BE2C (cell line): Measurements from ENCODE around the gene FNIP1.

Experiments
- DNase-seq: peaks from one replicate; pipeline ENCODE4 v3.0.0-alpha.2; 2020
- H3K27me3 ChIP-seq: fragments of 250-450 bp; sonication (Bioruptor Pico); 2 replicates; pipeline ENCODE4 v1.5.1; 2020; ENCODE audit warnings: mild to moderate bottlenecking
- H3K36me3 ChIP-seq: fragments of 250-450 bp; sonication (Bioruptor Pico); 2 replicates; pipeline ENCODE4 v1.5.1; 2020; ENCODE audit warnings: mild to moderate bottlenecking
- H3K4me1 ChIP-seq: fragments of 250-450 bp; sonication (Bioruptor Pico); 2 replicates; pipeline ENCODE4 v1.5.1; 2020
- H3K4me3 ChIP-seq: 2 replicates; pipeline ENCODE4 v1.5.1; 2011; ENCODE audit warnings: low read depth, low read length
- H3K9me3 ChIP-seq: fragments of 250-450 bp; sonication (Bioruptor Pico); 2 replicates; pipeline ENCODE4 v1.5.1; 2020
- TF ChIP-seq, protein P1 (sequence below): IDR thresholded peaks from 2 replicates; pipeline ENCODE4 v1.5.1; 2012; ENCODE audit warnings: mild to moderate bottlenecking, low read depth, low read length

The FNIP1 gene

DNA sequence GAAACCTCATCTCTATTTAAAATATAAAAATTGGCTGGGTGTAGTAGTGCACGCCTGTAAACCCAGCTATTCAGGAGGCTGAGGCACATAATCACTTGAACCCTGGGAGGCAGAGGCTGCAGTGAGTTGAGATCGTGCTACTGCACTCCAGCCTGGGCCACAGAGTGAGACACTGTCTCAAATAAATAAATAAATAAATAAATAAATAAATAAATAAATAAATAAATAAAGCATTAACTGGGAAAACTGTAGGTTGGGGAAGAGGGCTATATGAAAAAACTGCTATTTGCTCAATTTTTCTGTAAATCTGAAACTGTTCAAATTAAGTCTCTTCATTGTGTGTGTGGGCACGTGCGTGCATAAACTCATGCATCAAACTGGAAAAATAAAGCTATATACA lies 101.9 kb downstream of the FNIP1 start:
- no peaks in the 10 kb centered on the region for H3K9me3 ChIP-seq
- peaks cover 4% of the 10 kb centered on the region; the same call in 1 of the 2 replicates for H3K36me3 ChIP-seq
- H3K4me3 ChIP-seq = no peak overlapping the region
- no peaks in the 10 kb centered on the region for H3K27me3 ChIP-seq
- TF ChIP-seq, protein P1, sequence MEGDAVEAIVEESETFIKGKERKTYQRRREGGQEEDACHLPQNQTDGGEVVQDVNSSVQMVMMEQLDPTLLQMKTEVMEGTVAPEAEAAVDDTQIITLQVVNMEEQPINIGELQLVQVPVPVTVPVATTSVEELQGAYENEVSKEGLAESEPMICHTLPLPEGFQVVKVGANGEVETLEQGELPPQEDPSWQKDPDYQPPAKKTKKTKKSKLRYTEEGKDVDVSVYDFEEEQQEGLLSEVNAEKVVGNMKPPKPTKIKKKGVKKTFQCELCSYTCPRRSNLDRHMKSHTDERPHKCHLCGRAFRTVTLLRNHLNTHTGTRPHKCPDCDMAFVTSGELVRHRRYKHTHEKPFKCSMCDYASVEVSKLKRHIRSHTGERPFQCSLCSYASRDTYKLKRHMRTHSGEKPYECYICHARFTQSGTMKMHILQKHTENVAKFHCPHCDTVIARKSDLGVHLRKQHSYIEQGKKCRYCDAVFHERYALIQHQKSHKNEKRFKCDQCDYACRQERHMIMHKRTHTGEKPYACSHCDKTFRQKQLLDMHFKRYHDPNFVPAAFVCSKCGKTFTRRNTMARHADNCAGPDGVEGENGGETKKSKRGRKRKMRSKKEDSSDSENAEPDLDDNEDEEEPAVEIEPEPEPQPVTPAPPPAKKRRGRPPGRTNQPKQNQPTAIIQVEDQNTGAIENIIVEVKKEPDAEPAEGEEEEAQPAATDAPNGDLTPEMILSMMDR = no peak
- H3K4me1 ChIP-seq = no peaks in the 10 kb centered on the region
- no peak for DNase-seq

DNA sequence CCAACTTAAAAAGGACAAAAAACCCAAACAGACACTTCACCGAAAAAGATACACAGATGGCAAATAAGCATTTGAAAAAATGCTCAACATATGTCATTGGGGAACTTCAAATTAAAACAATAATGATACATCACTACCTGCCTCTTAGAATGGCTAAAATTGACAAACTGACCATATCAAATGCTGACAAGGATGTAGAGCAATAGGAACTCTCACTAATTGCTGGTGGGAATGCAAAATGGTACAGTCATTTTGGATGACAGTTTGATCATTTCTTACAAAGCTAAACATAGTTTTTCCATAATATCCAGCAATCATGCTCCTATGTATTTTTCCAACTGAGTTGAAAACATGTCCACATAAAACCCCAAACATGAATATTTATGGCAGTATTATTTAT lies 102.9 kb downstream of the FNIP1 start:
- Histone ChIP-seq H3K36me3 (peaks cover 4% of the 10 kb centered on the region), H3K4me3 (no peak overlapping the region), H3K27me3 (no peaks in the 10 kb centered on the region), H3K4me1 (no peaks in the 10 kb centered on the region), H3K9me3 (no peaks in the 10 kb centered on the region)
- DNase-seq = no peak
- TF ChIP-seq, protein P1 = no peak

DNA sequence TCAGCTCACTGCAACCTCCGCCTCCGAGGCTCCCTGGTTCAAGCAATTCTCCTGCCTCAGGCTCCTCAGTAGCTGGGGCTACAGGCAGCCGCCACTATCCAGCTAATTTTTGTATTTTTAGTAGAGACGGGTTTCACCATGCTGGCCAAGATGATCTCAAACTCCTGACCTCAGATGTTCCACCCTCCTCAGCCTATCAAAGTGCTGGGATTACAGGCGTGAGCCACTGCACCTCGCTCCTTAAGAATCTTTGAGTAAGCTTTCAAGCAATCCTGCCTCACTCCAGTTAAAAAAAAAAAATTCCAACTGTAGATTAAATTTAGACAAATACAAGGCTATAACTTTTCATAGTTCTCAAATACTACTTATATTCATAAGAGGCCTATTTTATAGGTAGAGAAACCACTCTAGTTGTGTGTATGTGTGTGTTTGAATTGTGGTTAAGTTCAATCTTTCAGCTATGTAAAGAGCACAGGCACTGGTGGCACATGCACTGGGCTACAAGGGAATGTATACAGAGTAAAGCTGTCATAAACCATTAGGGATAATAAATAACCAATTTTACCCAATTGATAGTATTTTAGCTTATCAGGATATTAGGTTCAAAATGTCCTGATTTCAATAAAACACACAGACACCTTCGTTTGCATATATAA lies 111.2 kb downstream of the FNIP1 start:
- no peak for DNase-seq
- H3K36me3 ChIP-seq = peaks cover 4% of the 10 kb centered on the region
- no peaks in the 10 kb centered on the region for H3K4me1 ChIP-seq
- TF ChIP-seq, protein P1 = no peak
- H3K27me3 ChIP-seq = no peaks in the 10 kb centered on the region
- H3K9me3 ChIP-seq = no peaks in the 10 kb centered on the region
- no peak overlapping the region for H3K4me3 ChIP-seq

DNA sequence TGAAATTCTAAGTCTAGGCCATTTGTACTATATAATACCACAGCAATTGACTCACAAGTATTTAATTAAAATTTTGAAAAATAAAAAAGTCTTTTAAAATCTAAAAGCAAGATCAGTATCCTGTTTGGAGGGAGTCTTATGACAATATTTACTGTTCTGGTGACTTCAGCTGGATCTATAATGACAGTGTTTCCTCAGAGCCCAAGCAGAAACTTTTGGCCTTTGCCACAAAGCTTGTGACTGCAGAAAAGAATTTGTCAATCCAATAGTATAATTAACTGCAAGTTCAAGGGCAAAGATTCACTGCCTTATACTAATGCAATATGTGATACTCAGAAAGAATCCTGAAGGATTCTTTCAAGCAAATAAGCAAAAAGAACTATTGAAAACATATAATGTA lies 112.2 kb downstream of the FNIP1 start:
- H3K4me1 ChIP-seq = peaks cover 3% of the 10 kb centered on the region; the same call in 1 of the 2 replicates
- H3K27me3 ChIP-seq = no peaks in the 10 kb centered on the region
- peaks cover 2% of the 10 kb centered on the region for H3K36me3 ChIP-seq
- DNase-seq = no peak
- no peaks in the 10 kb centered on the region for H3K9me3 ChIP-seq
- TF ChIP-seq, protein P1 = no peak
- H3K4me3 ChIP-seq = no peak overlapping the region

DNA sequence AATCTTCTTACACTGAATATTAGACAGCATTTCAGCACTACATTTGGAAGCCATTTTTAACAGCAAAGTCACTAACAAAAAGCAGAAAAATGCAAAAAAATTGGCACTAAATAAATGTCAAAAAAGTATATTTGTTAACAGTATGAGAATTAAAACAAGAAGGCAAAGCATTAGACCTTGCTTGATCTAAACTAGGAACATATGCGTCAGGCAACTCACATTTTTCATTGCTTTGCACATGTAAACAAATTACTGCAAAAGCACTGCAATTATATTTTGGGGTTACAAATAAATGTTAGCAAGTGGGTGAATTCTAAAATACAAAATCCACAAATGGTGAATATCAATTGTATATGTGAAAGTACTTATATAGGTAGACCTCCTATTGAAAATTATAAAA lies 112.8 kb downstream of the FNIP1 start:
- Histone ChIP-seq H3K4me1 (peaks cover 3% of the 10 kb centered on the region; the same call in 1 of the 2 replicates), H3K4me3 (no peak overlapping the region), H3K36me3 (peaks cover 4% of the 10 kb centered on the region), H3K27me3 (no peaks in the 10 kb centered on the region), H3K9me3 (no peaks in the 10 kb centered on the region)
- no peak for DNase-seq
- TF ChIP-seq, protein P1 = no peak

DNA sequence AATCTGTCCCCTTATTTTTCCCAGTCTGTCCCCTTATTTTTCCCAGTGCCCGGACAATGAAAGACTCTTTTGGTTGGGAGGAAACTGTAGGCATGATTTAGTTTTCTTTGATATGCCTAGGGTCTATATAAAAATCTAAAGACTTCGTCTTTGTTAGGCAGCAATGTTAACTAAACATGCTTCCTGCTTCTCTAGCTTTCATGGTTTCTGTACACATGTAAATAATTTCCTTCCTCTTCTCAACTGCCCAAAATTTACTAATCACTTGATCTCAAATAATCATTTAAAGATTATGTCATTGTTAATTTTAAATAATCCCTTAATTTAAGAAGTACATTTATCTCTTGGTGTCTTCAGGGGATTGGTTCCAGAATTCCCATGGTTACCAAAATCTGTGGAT lies 114.0 kb downstream of the FNIP1 start:
- no peak overlapping the region for H3K4me3 ChIP-seq
- H3K9me3 ChIP-seq = no peaks in the 10 kb centered on the region
- peaks cover 3% of the 10 kb centered on the region; the same call in 1 of the 2 replicates for H3K4me1 ChIP-seq
- peaks cover 8% of the 10 kb centered on the region for H3K36me3 ChIP-seq
- TF ChIP-seq, protein P1 = no peak
- DNase-seq = no peak
- H3K27me3 ChIP-seq = no peaks in the 10 kb centered on the region
